ENCODE results near the gene FGGY. TPM values are rescaled to one million over a fixed set of nuclear protein-coding genes. Genes with fewer than 3 reads are reported as not detected.

The FGGY gene
- total RNA-seq, 1 experiment from 2014 or later, result 14.6 TPM

GRCh38 chr1:59399642-59400041 is 102.7 kb downstream of the FGGY start:
- no peak overlapping the region for H3K56ac ChIP-seq (ENCODE audit: insufficient read length, low read depth, low read length)
- H2AK5ac ChIP-seq (ENCODE audit: insufficient read length, low read length), result no peak overlapping the region
- Mint-ChIP-seq H3K36me3 (ENCODE audit: insufficient read depth in 1 of 3, low read depth in 3 of 3) (no peaks in the 10 kb centered on the region), H3K9me3 (no peaks in the 10 kb centered on the region), H3K4me3 (no peak overlapping the region), H3K27me3 (ENCODE audit: low read depth) (no peaks in the 10 kb centered on the region), H3K4me1 (peaks cover 14 to 16% of the 10 kb centered on the region in 2 experiments), H3K27ac (no peak overlapping the region)
- no peaks in the 10 kb centered on the region for H3K23me2 ChIP-seq (ENCODE audit: insufficient read length, low read depth, low read length, poor library complexity, severe bottlenecking)
- H2AFZ ChIP-seq (ENCODE audit: low read length), result no peak overlapping the region
- no peaks in the 10 kb centered on the region for H3K27me3 ChIP-seq (ENCODE audit: insufficient read depth, low read length)
- peaks cover 2% of the 10 kb centered on the region; the same call in 1 of the 2 replicates for H3K4me1 ChIP-seq (ENCODE audit: insufficient read depth, low read length)
- WGBS (ENCODE audit: extremely low coverage, insufficient read length, low lambda C conversion rate), result no CpG with 5 or more reads among the region's 1 CpG
- no peaks in the 10 kb centered on the region for H3K9me3 ChIP-seq (ENCODE audit: control insufficient read depth, low read depth, low read length)
- no peak overlapping the region for H3K18ac ChIP-seq (ENCODE audit: insufficient read length, low read depth, low read length)
- H3K4ac ChIP-seq (ENCODE audit: low read depth, low read length), result no peak overlapping the region
- H2BK20ac ChIP-seq (ENCODE audit: low read depth, low read length, poor library complexity, severe bottlenecking), result no peak overlapping the region
- no peaks in the 10 kb centered on the region for H4K20me1 ChIP-seq (ENCODE audit: control insufficient read depth, insufficient read depth, insufficient read length)
- no peak for DNase-seq
- no peak overlapping the region for H2BK120ac ChIP-seq (ENCODE audit: low read depth, low read length, poor library complexity, severe bottlenecking)
- no peaks in the 10 kb centered on the region for H3K79me2 ChIP-seq (ENCODE audit: insufficient read depth, low read length)
- H3K79me1 ChIP-seq (ENCODE audit: insufficient read depth, low read depth, low read length, poor library complexity, severe bottlenecking), result no peaks in the 10 kb centered on the region
- no peak overlapping the region for H4K91ac ChIP-seq (ENCODE audit: insufficient read length, low read depth, low read length)
- no peak overlapping the region for H3K9ac ChIP-seq (ENCODE audit: extremely low read depth, insufficient read length, low read length)
- H2BK5ac ChIP-seq (ENCODE audit: insufficient read length, low read length), result no peak overlapping the region
- no peak overlapping the region for H3K4me2 ChIP-seq (ENCODE audit: insufficient read depth, insufficient read length, low read length)
- H3K27ac ChIP-seq (ENCODE audit: insufficient read length, low read depth, low read length), result no peak overlapping the region
- H3T11ph ChIP-seq (ENCODE audit: low read length), result no peak overlapping the region
- no peak overlapping the region for H2BK15ac ChIP-seq (ENCODE audit: low read depth, low read length)
- H4K8ac ChIP-seq (replicated peaks; ENCODE audit: insufficient read length, low read depth, low read length), result no peak overlapping the region
- TF ChIP-seq CTCF (conservative IDR thresholded peaks at IDR 0.05), result no peak
- no peak overlapping the region for H3K23ac ChIP-seq (ENCODE audit: insufficient read length, low read depth, low read length)
- H3K14ac ChIP-seq (ENCODE audit: insufficient read depth, low read length), result no peak overlapping the region
- no peak overlapping the region for H2BK12ac ChIP-seq (ENCODE audit: insufficient read length, low read depth, low read length)
- no peak overlapping the region for H4K5ac ChIP-seq (ENCODE audit: insufficient read length, low read depth, low read length)
